A673 (cell line): ENCODE data around the gene HYAL2. TPM values are rescaled to one million over a fixed set of nuclear protein-coding genes. Genes with fewer than 3 reads are reported as not detected.
"Not testable (repeated sequence)": the region's sequence is repeated elsewhere in the genome, so short reads cannot be mapped to it uniquely, and the experiment has no call there.

Experiments used
- BruUV-seq: library from RNA; stranded (reverse); fragments of 400-500 nt; replicated peaks from 2 replicates; lab custom pipeline; 2021; lab: Mats Ljungman, UMichigan
- CTCF ChIA-PET: fragments of 300-600 bp; sonication (Branson Sonifier 250); formaldehyde crosslinking; loops from one replicate; lab custom pipeline; 2022; ENCODE audit warnings: antibody characterized with exemption; lab: Charles Lee
- POLR2A ChIA-PET: fragments of 300-600 bp; sonication (Branson Sonifier 250); formaldehyde crosslinking; loops from one replicate; lab custom pipeline; 2022; ENCODE audit warnings: antibody characterized with exemption; ENCODE audit not compliant: low non-redundant PET; lab: Charles Lee
- DNase-seq: peaks from one replicate; pipeline ENCODE4 v3.0.0-alpha.2; 2015; ENCODE audit warnings: low spot score
- H3K27ac ChIP-seq: fragments of 200-600 bp; sonication (generic); 2 replicates; pipeline ENCODE4 v1.5.1; 2016; ENCODE audit warnings: mixed run types, low read depth, mild to moderate bottlenecking, mixed read lengths, antibody characterized with exemption, low read length; ENCODE audit not compliant: poor library complexity, severe bottlenecking
- H3K27me3 ChIP-seq: fragments of 200-600 bp; sonication (generic); replicated peaks from 2 replicates; pipeline ENCODE4 v1.6.1; 2017; ENCODE audit warnings: mixed run types, low read depth, mild to moderate bottlenecking, mixed read lengths, antibody characterized with exemption, low read length; ENCODE audit not compliant: insufficient read depth, poor library complexity
- H3K36me3 ChIP-seq: fragments of 200-600 bp; sonication (generic); 2 replicates; pipeline ENCODE4 v1.6.1; 2016; ENCODE audit warnings: mixed run types, mild to moderate bottlenecking, mixed read lengths, antibody characterized with exemption, low read length; ENCODE audit not compliant: insufficient read depth, poor library complexity, severe bottlenecking
- H3K4me1 ChIP-seq: fragments of 200-600 bp; sonication (generic); 2 replicates; pipeline ENCODE4 v1.6.1; 2017; ENCODE audit warnings: mixed run types, mild to moderate bottlenecking, mixed read lengths, antibody characterized with exemption, low read length; ENCODE audit not compliant: insufficient read depth, poor library complexity, severe bottlenecking
- H3K4me3 ChIP-seq: fragments of 200-600 bp; sonication (generic); 2 replicates; pipeline ENCODE4 v1.5.1; 2016; ENCODE audit warnings: low read depth, mixed run types, mild to moderate bottlenecking, mixed read lengths, low read length; ENCODE audit not compliant: poor library complexity, severe bottlenecking
- H3K9me3 ChIP-seq: fragments of 200-600 bp; sonication (generic); 2 replicates; pipeline ENCODE4 v1.6.1; 2016; ENCODE audit warnings: mixed run types, low read depth, mild to moderate bottlenecking, mixed read lengths, antibody characterized with exemption, low read length; ENCODE audit not compliant: poor library complexity, severe bottlenecking
- CTCF ChIP-seq: fragments of 300-800, 200-600 bp; sonication (generic); conservative IDR thresholded peaks from 2 replicates; pipeline ENCODE4 v1.5.1; 2017; ENCODE audit warnings: low read depth, mild to moderate bottlenecking, antibody characterized with exemption, low read length, moderate library complexity, mixed read lengths
- EZH2 ChIP-seq: fragments of 200-600 bp; sonication (generic); IDR thresholded peaks from 2 replicates; pipeline ENCODE4 v1.6.1; 2017; ENCODE audit warnings: borderline replicate concordance, low read depth, mild to moderate bottlenecking, mixed read lengths, antibody characterized with exemption, low read length; ENCODE audit not compliant: poor library complexity, severe bottlenecking
- intact Hi-C: fragments of 100-400 bp; cut with micrococcal nuclease; formaldehyde crosslinking; loops from one replicate; pipeline ENCODE4 v1.10.0; 2022; ENCODE audit not compliant: unreplicated experiment
- total RNA-seq: library from RNA; stranded (reverse); gene quantifications from 2 replicates; pipeline ENCODE4 v1.2.3, GENCODE V29; 2021

The HYAL2 gene
- total RNA-seq, 1 experiment from 2014 or later, result 18.1 TPM

GRCh38 chr3:50288387-50289007 is 34.0 kb downstream of the HYAL2 start:
- Histone ChIP-seq H3K9me3 (no peaks in the 10 kb centered on the region), H3K36me3 (peaks cover 17% of the 10 kb centered on the region), H3K27me3 (no peaks in the 10 kb centered on the region), H3K27ac (no peak overlapping the region), H3K4me3 (no peak overlapping the region), H3K4me1 (no peaks in the 10 kb centered on the region)
- CTCF ChIA-PET, result no interaction called here
- DNase-seq, result no peak
- no TSS peak for BruUV-seq
- TF ChIP-seq CTCF (no peak), EZH2 (no peak)
- POLR2A ChIA-PET, result no interaction called here
- intact Hi-C loops, result no loop called here

- ChIA-PET POLR2A (no interaction called here), CTCF (no interaction called here)
- Histone ChIP-seq H3K36me3 (peaks cover 17% of the 10 kb centered on the region), H3K9me3 (no peaks in the 10 kb centered on the region), H3K27ac (no peak overlapping the region), H3K27me3 (no peaks in the 10 kb centered on the region), H3K4me1 (no peaks in the 10 kb centered on the region), H3K4me3 (no peak overlapping the region)
- BruUV-seq, result no TSS peak
- no peak for TF ChIP-seq EZH2
- TF ChIP-seq CTCF, result no peak
- intact Hi-C loops, result no loop called here
- no peak for DNase-seq
Observed at GRCh38 chr3:50287262-50287661, 35.3 kb downstream of the HYAL2 start.

GRCh38 chr3:50286322-50287227 is 36.0 kb downstream of the HYAL2 start:
- no peak overlapping the region for H3K27ac ChIP-seq
- intact Hi-C loops, result no loop called here
- H3K4me3 ChIP-seq, result no peak overlapping the region
- H3K9me3 ChIP-seq, result no peaks in the 10 kb centered on the region
- ChIA-PET CTCF (no interaction called here), POLR2A (no interaction called here)
- DNase-seq, result no peak
- TF ChIP-seq EZH2 (no peak), CTCF (no peak)
- no peaks in the 10 kb centered on the region for H3K4me1 ChIP-seq
- H3K36me3 ChIP-seq, result peaks cover 17% of the 10 kb centered on the region
- no peaks in the 10 kb centered on the region for H3K27me3 ChIP-seq
- no TSS peak for BruUV-seq

- POLR2A ChIA-PET, H3K4me3 ChIP-seq, intact Hi-C loops, H3K27ac ChIP-seq, CTCF ChIA-PET, DNase-seq, H3K9me3 ChIP-seq, H3K27me3 ChIP-seq, H3K4me1 ChIP-seq, BruUV-seq, H3K36me3 ChIP-seq: not testable (repeated sequence)
Observed at GRCh38 chr3:50284121-50284520, 38.4 kb downstream of the HYAL2 start.
